ENCODE results near the gene TTC1.
"Not testable (repeated sequence)": the region's sequence is repeated elsewhere in the genome, so short reads cannot be mapped to it uniquely, and the experiment has no call there.

Gene TTC1

DNA sequence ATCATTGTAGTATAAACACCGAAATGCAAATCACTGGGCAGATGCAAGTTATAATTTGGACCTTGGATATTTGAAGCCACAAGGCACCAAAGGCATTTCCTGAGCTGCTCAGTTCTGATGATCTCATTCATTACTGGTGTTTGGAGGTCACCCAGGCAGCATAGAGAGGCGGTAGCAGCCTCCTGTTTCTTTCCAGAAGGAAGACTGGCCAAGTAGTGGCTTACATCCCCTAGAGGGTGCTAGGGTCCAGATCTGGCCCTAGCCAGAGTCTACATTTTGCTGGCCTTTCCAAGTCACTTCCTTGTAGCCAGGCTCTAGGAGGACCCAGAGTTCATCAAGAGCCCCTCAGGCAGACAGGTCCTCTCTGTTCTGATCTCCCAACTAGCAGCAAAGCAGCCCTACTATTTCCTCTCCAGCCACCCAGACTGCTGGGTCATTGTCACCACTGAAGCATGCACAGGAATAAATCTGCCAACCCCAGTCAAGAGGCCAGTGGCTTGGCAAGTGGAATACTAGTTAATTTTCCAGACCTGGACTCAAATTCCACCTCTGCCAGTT lies 33.4 kb upstream of the TTC1 start:
- no peaks in the 10 kb centered on the region for H3K36me3 ChIP-seq (ENCODE audit: control insufficient read depth, insufficient read depth, low read length)
- H3K27ac ChIP-seq (ENCODE audit: low read depth, low read length): no peak overlapping the region
- H3K9ac ChIP-seq (ENCODE audit: low read length): no peak overlapping the region
- H3K4me3 ChIP-seq (ENCODE audit: low read length): no peak overlapping the region
- no peaks in the 10 kb centered on the region for H3K4me1 ChIP-seq (ENCODE audit: control insufficient read depth, insufficient read depth, low read length)
- peaks cover 15% of the 10 kb centered on the region for H3K27me3 ChIP-seq (ENCODE audit: control insufficient read depth, insufficient read depth, low read length)

DNA sequence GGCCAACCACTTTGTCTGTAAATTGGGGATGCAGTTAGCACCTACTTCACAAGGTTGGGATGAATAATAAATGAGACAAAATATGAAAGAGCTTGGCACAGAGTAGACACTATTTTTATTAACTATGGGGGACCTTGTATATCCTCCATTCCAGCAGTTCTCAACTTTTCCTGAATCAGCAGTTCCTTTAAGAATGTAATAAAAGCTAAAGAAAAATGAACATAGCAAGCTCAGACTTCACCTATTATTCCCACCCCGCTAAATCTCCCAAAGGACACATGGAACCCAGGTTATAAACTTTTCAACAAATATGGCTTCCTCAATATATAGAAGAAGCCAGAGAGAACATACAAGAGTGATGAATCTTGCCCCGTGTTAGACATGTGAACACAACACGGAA lies 32.0 kb upstream of the TTC1 start:
- Histone ChIP-seq H3K27me3 (ENCODE audit: control insufficient read depth, insufficient read depth, low read length) (peaks cover 9% of the 10 kb centered on the region), H3K4me1 (ENCODE audit: control insufficient read depth, insufficient read depth, low read length) (no peaks in the 10 kb centered on the region), H3K4me3 (ENCODE audit: low read length) (no peak overlapping the region), H3K36me3 (ENCODE audit: control insufficient read depth, insufficient read depth, low read length) (no peaks in the 10 kb centered on the region), H3K9ac (ENCODE audit: low read length) (no peak overlapping the region), H3K27ac (ENCODE audit: low read depth, low read length) (no peak overlapping the region)

DNA sequence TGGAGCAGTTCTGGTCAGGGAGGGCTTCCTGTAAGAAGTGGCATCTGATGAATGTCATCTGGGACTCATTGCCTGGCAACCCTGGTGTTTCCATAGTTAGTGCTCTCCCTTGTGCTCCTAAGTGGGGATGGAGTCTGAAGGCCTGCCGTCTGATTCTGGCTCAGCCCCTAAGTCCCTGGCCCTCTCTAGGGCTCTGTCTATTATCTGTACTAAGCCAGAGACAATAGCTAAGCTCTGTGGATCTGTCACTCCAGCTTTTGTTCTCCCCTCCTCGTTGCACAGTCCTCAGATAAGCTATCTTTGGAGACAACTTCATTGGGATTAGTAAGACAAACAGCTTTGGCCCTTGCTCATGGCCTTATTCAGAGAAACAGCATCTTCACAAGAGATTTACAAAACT lies 30.6 kb upstream of the TTC1 start:
- H3K4me3 ChIP-seq (ENCODE audit: low read length): no peak overlapping the region
- H3K36me3 ChIP-seq (ENCODE audit: control insufficient read depth, insufficient read depth, low read length): no peaks in the 10 kb centered on the region
- H3K27me3 ChIP-seq (ENCODE audit: control insufficient read depth, insufficient read depth, low read length): peaks cover under 1% of the 10 kb centered on the region
- no peak overlapping the region for H3K27ac ChIP-seq (ENCODE audit: low read depth, low read length)
- H3K9ac ChIP-seq (ENCODE audit: low read length): no peak overlapping the region
- no peaks in the 10 kb centered on the region for H3K4me1 ChIP-seq (ENCODE audit: control insufficient read depth, insufficient read depth, low read length)

DNA sequence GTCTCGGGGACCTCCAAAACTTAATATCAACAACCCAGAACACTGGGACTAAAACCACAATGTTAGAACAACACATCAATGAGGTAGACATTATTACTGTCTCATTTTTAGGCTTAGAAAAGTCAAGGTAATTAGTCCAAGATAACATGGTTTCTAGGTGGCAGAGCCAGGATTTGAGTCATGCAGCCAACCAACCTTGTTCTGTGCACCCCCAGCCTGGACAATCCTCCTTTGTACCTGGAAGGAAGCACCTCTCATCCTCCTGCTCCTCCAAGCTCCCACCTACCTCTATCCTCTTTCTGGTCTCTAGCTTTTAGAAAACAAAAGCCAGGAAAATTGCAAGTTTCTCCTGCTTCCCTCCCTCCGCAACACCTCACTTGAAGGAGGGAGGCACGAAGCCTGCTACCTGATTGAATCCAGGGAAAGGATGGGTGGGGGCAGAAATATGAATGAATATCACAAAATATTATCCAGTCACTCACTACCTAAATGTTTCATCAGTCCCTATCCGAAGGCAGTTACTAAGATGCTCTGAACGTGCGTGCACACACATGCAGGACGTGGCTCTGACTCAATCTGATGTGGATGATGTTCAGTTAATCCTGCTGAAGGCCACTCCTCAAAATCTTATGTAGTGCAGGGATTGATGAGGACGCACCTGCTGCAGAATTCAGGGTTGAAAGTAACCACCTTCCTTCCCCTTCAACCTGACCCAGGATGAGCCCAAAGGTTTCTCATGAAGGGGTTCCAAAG lies 26.3 kb upstream of the TTC1 start:
- H3K9ac ChIP-seq (ENCODE audit: low read length): no peak overlapping the region
- no peak overlapping the region for H3K27ac ChIP-seq (ENCODE audit: low read depth, low read length)
- H3K36me3 ChIP-seq (ENCODE audit: control insufficient read depth, insufficient read depth, low read length): no peaks in the 10 kb centered on the region
- H3K4me1 ChIP-seq (ENCODE audit: control insufficient read depth, insufficient read depth, low read length): no peaks in the 10 kb centered on the region
- no peak overlapping the region for H3K4me3 ChIP-seq (ENCODE audit: low read length)
- no peaks in the 10 kb centered on the region for H3K27me3 ChIP-seq (ENCODE audit: control insufficient read depth, insufficient read depth, low read length)

DNA sequence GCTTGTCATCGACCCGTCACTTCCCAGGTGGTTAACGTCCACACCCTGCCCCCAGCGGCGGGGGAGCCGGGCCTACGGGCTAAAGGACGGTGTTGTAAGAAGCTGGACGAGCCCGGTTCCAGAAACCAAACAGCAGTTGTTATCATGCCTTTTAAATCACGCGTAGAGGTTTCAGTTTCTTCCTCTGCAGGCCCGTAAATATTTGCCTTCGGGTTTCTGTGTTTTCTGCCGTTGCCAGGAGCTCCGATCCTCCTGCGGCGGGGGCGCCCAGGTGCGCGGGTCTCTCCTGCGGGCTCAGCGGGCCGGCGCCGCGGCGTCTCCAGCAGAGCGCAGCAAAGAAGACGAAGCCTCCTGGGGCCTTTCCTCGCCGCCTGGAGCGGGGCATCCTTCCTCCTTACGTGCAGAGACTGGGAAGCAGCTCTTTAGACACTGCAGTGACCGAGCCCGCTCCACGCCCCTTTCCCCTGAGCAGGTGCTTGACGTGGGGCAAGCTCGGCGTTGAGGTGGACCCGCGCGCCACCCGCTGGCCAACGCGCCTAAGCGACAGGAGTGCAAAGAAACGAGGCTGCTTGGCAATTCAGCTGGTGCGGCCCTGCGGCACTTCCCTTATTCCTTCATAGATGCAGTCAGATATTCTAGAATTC lies 21.8 kb upstream of the TTC1 start:
- peak overlapping the region; percentile 69 for H3K4me3 ChIP-seq (ENCODE audit: low read length)
- no peaks in the 10 kb centered on the region for H3K4me1 ChIP-seq (ENCODE audit: control insufficient read depth, insufficient read depth, low read length)
- H3K27me3 ChIP-seq (ENCODE audit: control insufficient read depth, insufficient read depth, low read length): no peaks in the 10 kb centered on the region
- H3K27ac ChIP-seq (ENCODE audit: low read depth, low read length): no peak overlapping the region
- no peaks in the 10 kb centered on the region for H3K36me3 ChIP-seq (ENCODE audit: control insufficient read depth, insufficient read depth, low read length)
- H3K9ac ChIP-seq (ENCODE audit: low read length): no peak overlapping the region

DNA sequence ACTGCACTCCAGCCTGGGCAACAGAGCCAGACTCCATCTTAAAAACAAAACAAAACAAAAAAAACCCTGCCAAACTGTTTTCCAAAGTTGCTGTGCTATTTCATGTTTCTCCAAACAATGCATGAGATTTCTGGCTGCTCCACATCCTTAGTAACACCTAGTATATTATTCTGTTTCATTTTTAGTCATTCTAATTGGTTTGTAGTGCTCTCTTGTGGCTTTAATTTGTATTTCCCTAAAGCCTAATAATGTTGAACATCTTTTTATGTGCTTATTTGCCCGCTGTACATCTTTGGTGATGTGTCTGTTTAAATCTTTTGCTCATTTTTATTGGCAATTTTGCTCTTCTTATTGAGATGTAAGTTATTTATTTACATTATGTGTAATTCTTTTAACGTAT lies 18.4 kb upstream of the TTC1 start:
- Histone ChIP-seq H3K27ac (ENCODE audit: low read depth, low read length) (no peak overlapping the region), H3K4me3 (ENCODE audit: low read length) (no peak overlapping the region), H3K36me3 (ENCODE audit: control insufficient read depth, insufficient read depth, low read length) (no peaks in the 10 kb centered on the region), H3K9ac (ENCODE audit: low read length) (no peak overlapping the region), H3K27me3 (ENCODE audit: control insufficient read depth, insufficient read depth, low read length) (no peaks in the 10 kb centered on the region), H3K4me1 (ENCODE audit: control insufficient read depth, insufficient read depth, low read length) (no peaks in the 10 kb centered on the region)

DNA sequence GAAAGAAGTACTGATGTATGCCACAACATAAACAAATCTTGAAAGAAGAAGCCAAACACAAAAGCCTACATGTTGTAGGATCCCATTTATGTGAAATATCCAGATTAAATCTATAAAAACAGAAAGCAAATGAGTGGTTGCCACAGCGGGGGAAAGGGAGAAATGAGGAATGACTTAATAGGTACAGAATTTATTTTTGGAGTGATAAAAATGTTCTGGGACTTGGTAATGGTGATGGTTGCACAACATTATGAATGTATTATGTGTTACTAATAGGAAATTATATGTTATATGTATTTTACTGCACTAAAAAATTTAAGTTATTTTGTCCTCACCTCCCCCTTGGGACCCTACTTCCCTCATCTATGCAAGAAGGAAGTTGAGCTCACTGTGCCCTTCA lies 16.4 kb upstream of the TTC1 start:
- Histone ChIP-seq H3K27ac (ENCODE audit: low read depth, low read length) (no peak overlapping the region), H3K36me3 (ENCODE audit: control insufficient read depth, insufficient read depth, low read length) (no peaks in the 10 kb centered on the region), H3K9ac (ENCODE audit: low read length) (no peak overlapping the region), H3K4me3 (ENCODE audit: low read length) (no peak overlapping the region), H3K4me1 (ENCODE audit: control insufficient read depth, insufficient read depth, low read length) (no peaks in the 10 kb centered on the region), H3K27me3 (ENCODE audit: control insufficient read depth, insufficient read depth, low read length) (no peaks in the 10 kb centered on the region)

DNA sequence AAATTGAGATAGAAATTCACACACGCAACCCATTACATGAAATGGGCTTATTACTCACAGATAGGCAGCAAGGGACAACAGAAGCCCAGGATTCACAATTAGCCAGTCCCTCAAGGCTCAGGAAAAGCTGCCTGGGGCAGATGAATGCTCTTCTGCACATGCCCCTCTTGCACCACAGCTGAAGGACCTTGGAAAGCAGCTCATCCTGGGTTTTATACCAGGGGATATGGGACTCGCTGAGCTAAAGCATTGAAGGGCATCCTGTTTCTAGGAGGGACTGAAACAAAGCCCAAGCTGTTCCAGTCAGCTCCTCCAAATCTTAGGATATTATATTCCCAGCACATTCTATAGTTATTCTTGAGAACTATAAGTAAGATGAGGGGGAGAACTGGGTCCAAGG lies 15.7 kb upstream of the TTC1 start:
- no peak overlapping the region for H3K4me3 ChIP-seq (ENCODE audit: low read length)
- H3K9ac ChIP-seq (ENCODE audit: low read length): no peak overlapping the region
- H3K36me3 ChIP-seq (ENCODE audit: control insufficient read depth, insufficient read depth, low read length): no peaks in the 10 kb centered on the region
- H3K27ac ChIP-seq (ENCODE audit: low read depth, low read length): no peak overlapping the region
- no peaks in the 10 kb centered on the region for H3K27me3 ChIP-seq (ENCODE audit: control insufficient read depth, insufficient read depth, low read length)
- H3K4me1 ChIP-seq (ENCODE audit: control insufficient read depth, insufficient read depth, low read length): no peaks in the 10 kb centered on the region

DNA sequence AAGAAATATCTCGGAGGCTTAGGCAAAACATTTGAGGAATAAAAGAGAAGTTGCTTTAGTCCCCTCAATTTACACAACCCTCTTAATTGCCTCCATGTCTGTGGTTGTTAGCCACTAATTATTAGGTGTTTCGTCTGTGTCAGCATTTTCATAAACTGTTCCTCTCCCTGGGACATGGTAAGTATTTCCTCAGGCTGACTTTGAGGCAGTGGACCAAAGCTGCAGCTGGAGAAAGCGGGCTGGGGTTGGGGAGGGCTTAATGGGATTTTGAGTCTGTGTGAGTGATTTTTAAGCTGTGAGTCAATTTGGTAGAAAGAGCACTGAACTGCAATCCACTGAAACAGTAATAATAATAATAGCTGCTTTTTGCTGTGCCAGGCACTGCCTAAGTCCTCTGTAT lies 13.0 kb upstream of the TTC1 start:
- H3K4me3 ChIP-seq (ENCODE audit: low read length): no peak overlapping the region
- no peaks in the 10 kb centered on the region for H3K4me1 ChIP-seq (ENCODE audit: control insufficient read depth, insufficient read depth, low read length)
- no peak overlapping the region for H3K27ac ChIP-seq (ENCODE audit: low read depth, low read length)

DNA sequence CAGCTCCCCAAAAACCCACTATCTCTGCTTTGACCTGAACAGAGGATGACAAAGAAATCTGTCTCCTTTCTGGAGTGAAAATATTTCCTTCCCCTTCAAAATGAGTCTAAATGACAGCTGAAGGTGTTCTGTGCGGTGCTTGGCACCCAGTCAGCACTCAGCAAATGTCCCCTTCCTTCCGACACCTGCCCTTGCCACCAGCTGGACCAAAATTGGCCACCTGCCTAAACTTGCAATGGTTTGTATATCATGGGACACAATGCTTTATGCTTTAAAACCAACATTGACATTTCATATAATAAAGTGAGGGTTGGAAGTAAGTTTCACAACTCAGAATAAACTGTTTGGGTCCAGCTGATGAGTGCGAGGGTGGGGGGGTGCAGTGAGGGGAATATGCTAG lies 7.5 kb upstream of the TTC1 start:
- no peak overlapping the region for H3K9ac ChIP-seq (ENCODE audit: low read length)
- no peak overlapping the region for H3K27ac ChIP-seq (ENCODE audit: low read depth, low read length)
- H3K4me1 ChIP-seq (ENCODE audit: control insufficient read depth, insufficient read depth, low read length): no peaks in the 10 kb centered on the region
- no peaks in the 10 kb centered on the region for H3K36me3 ChIP-seq (ENCODE audit: control insufficient read depth, insufficient read depth, low read length)
- H3K27me3 ChIP-seq (ENCODE audit: control insufficient read depth, insufficient read depth, low read length): no peaks in the 10 kb centered on the region
- H3K4me3 ChIP-seq (ENCODE audit: low read length): no peak overlapping the region

More for the DNA sequence above, 13.0 kb upstream of the TTC1 start:
- no peak overlapping the region for H3K9ac ChIP-seq (ENCODE audit: low read length)
- H3K27me3 ChIP-seq (ENCODE audit: control insufficient read depth, insufficient read depth, low read length): no peaks in the 10 kb centered on the region
- H3K36me3 ChIP-seq (ENCODE audit: control insufficient read depth, insufficient read depth, low read length): no peaks in the 10 kb centered on the region

DNA sequence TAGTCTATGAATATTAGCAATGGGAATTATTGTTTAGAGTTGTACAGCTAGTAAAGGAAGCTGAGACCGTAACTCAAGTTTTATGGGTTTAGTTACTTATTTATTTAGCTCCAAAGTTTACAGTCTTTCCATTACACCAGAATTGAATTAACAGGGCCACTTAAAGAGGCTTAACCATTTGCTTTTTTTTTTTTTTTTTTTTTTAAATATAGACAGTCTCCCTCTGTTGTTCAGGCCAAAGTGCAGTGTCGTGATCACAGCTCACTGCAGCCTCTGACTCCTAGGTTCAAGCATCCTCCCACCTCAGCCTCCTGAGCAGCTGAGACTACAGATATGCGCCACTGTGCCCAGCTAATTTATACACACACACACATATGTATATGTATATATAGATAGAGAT lies 1.4 kb upstream of the TTC1 start:
- H3K27ac ChIP-seq (ENCODE audit: low read depth, low read length): no peak overlapping the region
- H3K4me1 ChIP-seq (ENCODE audit: control insufficient read depth, insufficient read depth, low read length): peaks cover 2% of the 10 kb centered on the region
- no peak overlapping the region for H3K9ac ChIP-seq (ENCODE audit: low read length)
- no peaks in the 10 kb centered on the region for H3K27me3 ChIP-seq (ENCODE audit: control insufficient read depth, insufficient read depth, low read length)
- no peaks in the 10 kb centered on the region for H3K36me3 ChIP-seq (ENCODE audit: control insufficient read depth, insufficient read depth, low read length)
- H3K4me3 ChIP-seq (ENCODE audit: low read length): no peak overlapping the region

DNA sequence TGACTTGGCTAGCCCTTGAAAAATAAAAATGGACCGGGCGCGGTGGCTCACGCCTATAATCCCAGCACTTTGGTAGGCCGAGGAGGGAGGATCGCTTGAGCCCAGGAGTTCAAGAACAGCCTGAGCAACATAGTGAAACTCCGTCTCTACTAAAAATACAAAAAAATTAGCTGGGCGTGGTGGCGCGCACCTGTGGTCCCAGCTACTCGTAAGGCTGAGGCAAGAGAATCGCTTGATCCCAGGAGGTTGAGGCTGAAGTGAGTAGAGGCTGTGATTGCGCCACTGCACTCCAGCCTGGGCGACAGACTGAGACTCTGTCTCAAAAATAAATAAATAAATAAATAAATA lies 436 bp upstream of the TTC1 start:
- not testable (repeated sequence) for H3K4me1 ChIP-seq (ENCODE audit: control insufficient read depth, insufficient read depth, low read length); H3K36me3 ChIP-seq (ENCODE audit: control insufficient read depth, insufficient read depth, low read length); H3K9ac ChIP-seq (ENCODE audit: low read length); H3K27ac ChIP-seq (ENCODE audit: low read depth, low read length); H3K27me3 ChIP-seq (ENCODE audit: control insufficient read depth, insufficient read depth, low read length)
- peak overlapping the region; percentile 85 for H3K4me3 ChIP-seq (ENCODE audit: low read length)

DNA sequence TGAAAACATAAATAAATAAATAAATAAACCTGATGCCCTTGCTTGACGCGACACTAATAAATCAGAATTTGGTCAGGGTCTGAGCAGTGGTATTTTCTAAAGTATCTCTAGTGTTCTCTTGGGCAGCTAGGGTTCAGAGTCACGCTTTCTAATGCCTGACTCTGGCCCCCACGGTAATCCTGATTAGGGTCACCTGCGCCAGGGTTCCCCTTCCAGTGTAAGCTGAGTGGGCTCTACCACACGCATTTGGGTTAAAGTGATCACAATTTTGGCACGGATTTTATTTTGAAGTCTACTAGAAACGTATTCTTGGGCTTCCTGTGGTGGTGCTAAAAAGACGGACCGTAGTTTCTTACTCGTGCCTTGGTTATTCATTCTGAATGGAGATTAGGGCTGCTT lies 651 bp downstream of the TTC1 start:
- no peaks in the 10 kb centered on the region for H3K27me3 ChIP-seq (ENCODE audit: control insufficient read depth, insufficient read depth, low read length)
- H3K27ac ChIP-seq (ENCODE audit: low read depth, low read length): no peak overlapping the region
- peak overlapping the region; percentile 85 for H3K4me3 ChIP-seq (ENCODE audit: low read length)
- H3K4me1 ChIP-seq (ENCODE audit: control insufficient read depth, insufficient read depth, low read length): peaks cover 2% of the 10 kb centered on the region
- H3K9ac ChIP-seq (ENCODE audit: low read length): peak overlapping the region; percentile 33
- no peaks in the 10 kb centered on the region for H3K36me3 ChIP-seq (ENCODE audit: control insufficient read depth, insufficient read depth, low read length)
